Measurements from ENCODE around the gene SNX1. TPM values are rescaled to one million over a fixed set of nuclear protein-coding genes. Genes with fewer than 3 reads are reported as not detected.

The SNX1 gene
- total and polyA plus RNA-seq, 2 of the 13 experiments (the other 11 are each of a cell fraction or from before 2014, with no cell fraction given), result 29.3 to 60.1 TPM

GRCh38 chr15:64151727-64152506 lies 56.1 kb downstream of the SNX1 start, which contains the start of gene SNX22 (continued):
- TF ChIP-seq POGZ (CRISPR knock-in tag; IDR thresholded peaks at IDR 0.05) (0 out of 2 replicates have a peak, but pooled peaks have one; percentile 17), GLI4 (CRISPR knock-in tag; IDR thresholded peaks at IDR 0.05; ENCODE audit: borderline replicate concordance) (no peak), ZNF282 (IDR thresholded peaks at IDR 0.05; ENCODE audit: partially characterized antibody) (no peak), KDM5B (CRISPR knock-in tag; IDR thresholded peaks at IDR 0.05; ENCODE audit: borderline replicate concordance) (peak; percentile 71), POLR2AphosphoS5 (IDR thresholded peaks at IDR 0.05; ENCODE audit: low read depth, low read length) (peak; percentile 52; the same call in 1 of the 2 replicates), PREB (CRISPR knock-in tag; IDR thresholded peaks at IDR 0.05) (0 out of 2 replicates have a peak, but pooled peaks have one; percentile 21), ZNF607 (CRISPR knock-in tag; IDR thresholded peaks at IDR 0.05; ENCODE audit: borderline replicate concordance) (0 out of 2 replicates have a peak, but pooled peaks have one; percentile 20), HOXA3 (CRISPR knock-in tag; IDR thresholded peaks at IDR 0.05) (peak; percentile 31; the same call in 1 of the 2 replicates), ZFP82 (CRISPR knock-in tag; IDR thresholded peaks at IDR 0.05; ENCODE audit: borderline replicate concordance) (peak; percentile 87; the same call in 1 of the 2 replicates), POLR2A (IDR thresholded peaks at IDR 0.05; ENCODE audit: insufficient read depth in 1 of 2, low read depth in 2 of 2, low read length in 2 of 2) (peak in 1 of 2 experiments; percentile 79; a peak in 3 of 4 replicates), ZNF710 (CRISPR knock-in tag; IDR thresholded peaks at IDR 0.05; ENCODE audit: borderline replicate concordance) (peak; percentile 51; the same call in 1 of the 2 replicates), ZFP90 (CRISPR knock-in tag; IDR thresholded peaks at IDR 0.05; ENCODE audit: borderline replicate concordance) (no peak), NFYB (CRISPR knock-in tag; IDR thresholded peaks at IDR 0.05) (no peak), SMARCE1 (IDR thresholded peaks at IDR 0.05; ENCODE audit: borderline replicate concordance) (no peak), SMAD3 (CRISPR knock-in tag; IDR thresholded peaks at IDR 0.05) (no peak), ZNF33B (CRISPR knock-in tag; IDR thresholded peaks at IDR 0.05) (0 out of 2 replicates have a peak, but pooled peaks have one; percentile 49)
- TF ChIP-seq, protein P1, sequence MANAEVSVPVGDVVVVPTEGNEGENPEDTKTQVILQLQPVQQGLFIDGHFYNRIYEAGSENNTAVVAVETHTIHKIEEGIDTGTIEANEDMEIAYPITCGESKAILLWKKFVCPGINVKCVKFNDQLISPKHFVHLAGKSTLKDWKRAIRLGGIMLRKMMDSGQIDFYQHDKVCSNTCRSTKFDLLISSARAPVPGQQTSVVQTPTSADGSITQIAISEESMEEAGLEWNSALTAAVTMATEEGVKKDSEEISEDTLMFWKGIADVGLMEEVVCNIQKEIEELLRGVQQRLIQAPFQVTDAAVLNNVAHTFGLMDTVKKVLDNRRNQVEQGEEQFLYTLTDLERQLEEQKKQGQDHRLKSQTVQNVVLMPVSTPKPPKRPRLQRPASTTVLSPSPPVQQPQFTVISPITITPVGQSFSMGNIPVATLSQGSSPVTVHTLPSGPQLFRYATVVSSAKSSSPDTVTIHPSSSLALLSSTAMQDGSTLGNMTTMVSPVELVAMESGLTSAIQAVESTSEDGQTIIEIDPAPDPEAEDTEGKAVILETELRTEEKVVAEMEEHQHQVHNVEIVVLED (CRISPR knock-in tag; IDR thresholded peaks at IDR 0.05; ENCODE audit: borderline replicate concordance), result no peak
- TF ChIP-seq, protein P2, sequence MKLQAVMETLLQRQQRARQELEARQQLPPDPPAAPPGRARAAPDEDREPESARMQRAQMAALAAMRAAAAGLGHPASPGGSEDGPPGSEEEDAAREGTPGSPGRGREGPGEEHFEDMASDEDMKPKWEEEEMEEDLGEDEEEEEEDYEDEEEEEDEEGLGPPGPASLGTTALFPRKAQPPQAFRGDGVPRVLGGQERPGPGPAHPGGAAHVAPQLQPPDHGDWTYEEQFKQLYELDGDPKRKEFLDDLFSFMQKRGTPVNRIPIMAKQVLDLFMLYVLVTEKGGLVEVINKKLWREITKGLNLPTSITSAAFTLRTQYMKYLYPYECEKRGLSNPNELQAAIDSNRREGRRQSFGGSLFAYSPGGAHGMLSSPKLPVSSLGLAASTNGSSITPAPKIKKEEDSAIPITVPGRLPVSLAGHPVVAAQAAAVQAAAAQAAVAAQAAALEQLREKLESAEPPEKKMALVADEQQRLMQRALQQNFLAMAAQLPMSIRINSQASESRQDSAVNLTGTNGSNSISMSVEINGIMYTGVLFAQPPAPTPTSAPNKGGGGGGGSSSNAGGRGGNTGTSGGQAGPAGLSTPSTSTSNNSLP (IDR thresholded peaks at IDR 0.05; ENCODE audit: low read depth, low read length), result no peak
- TF ChIP-seq, protein P3, sequence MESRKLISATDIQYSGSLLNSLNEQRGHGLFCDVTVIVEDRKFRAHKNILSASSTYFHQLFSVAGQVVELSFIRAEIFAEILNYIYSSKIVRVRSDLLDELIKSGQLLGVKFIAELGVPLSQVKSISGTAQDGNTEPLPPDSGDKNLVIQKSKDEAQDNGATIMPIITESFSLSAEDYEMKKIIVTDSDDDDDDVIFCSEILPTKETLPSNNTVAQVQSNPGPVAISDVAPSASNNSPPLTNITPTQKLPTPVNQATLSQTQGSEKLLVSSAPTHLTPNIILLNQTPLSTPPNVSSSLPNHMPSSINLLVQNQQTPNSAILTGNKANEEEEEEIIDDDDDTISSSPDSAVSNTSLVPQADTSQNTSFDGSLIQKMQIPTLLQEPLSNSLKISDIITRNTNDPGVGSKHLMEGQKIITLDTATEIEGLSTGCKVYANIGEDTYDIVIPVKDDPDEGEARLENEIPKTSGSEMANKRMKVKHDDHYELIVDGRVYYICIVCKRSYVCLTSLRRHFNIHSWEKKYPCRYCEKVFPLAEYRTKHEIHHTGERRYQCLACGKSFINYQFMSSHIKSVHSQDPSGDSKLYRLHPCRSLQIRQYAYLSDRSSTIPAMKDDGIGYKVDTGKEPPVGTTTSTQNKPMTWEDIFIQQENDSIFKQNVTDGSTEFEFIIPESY (CRISPR knock-in tag; IDR thresholded peaks at IDR 0.05), result no peak

All from HepG2 (cell line).